A673 (cell line): ENCODE measurements around the gene HLA-DQA1. TPM values are rescaled to one million over a fixed set of nuclear protein-coding genes. Genes with fewer than 3 reads are reported as not detected.

Experiments used
- BruUV-seq: library from RNA; stranded (reverse); fragments of 400-500 nt; replicated peaks from 2 replicates; lab custom pipeline; 2021; lab: Mats Ljungman, UMichigan
- CTCF ChIA-PET: fragments of 300-600 bp; sonication (Branson Sonifier 250); formaldehyde crosslinking; loops from one replicate; lab custom pipeline; 2022; ENCODE audit warnings: antibody characterized with exemption; lab: Charles Lee
- POLR2A ChIA-PET: fragments of 300-600 bp; sonication (Branson Sonifier 250); formaldehyde crosslinking; loops from one replicate; lab custom pipeline; 2022; ENCODE audit warnings: antibody characterized with exemption; ENCODE audit not compliant: low non-redundant PET; lab: Charles Lee
- DNase-seq: peaks from one replicate; pipeline ENCODE4 v3.0.0-alpha.2; 2015; ENCODE audit warnings: low spot score
- H3K27ac ChIP-seq: fragments of 200-600 bp; sonication (generic); 2 replicates; pipeline ENCODE4 v1.5.1; 2016; ENCODE audit warnings: mixed run types, low read depth, mild to moderate bottlenecking, mixed read lengths, antibody characterized with exemption, low read length; ENCODE audit not compliant: poor library complexity, severe bottlenecking
- H3K27me3 ChIP-seq: fragments of 200-600 bp; sonication (generic); replicated peaks from 2 replicates; pipeline ENCODE4 v1.6.1; 2017; ENCODE audit warnings: mixed run types, low read depth, mild to moderate bottlenecking, mixed read lengths, antibody characterized with exemption, low read length; ENCODE audit not compliant: insufficient read depth, poor library complexity
- H3K36me3 ChIP-seq: fragments of 200-600 bp; sonication (generic); 2 replicates; pipeline ENCODE4 v1.6.1; 2016; ENCODE audit warnings: mixed run types, mild to moderate bottlenecking, mixed read lengths, antibody characterized with exemption, low read length; ENCODE audit not compliant: insufficient read depth, poor library complexity, severe bottlenecking
- H3K4me1 ChIP-seq: fragments of 200-600 bp; sonication (generic); 2 replicates; pipeline ENCODE4 v1.6.1; 2017; ENCODE audit warnings: mixed run types, mild to moderate bottlenecking, mixed read lengths, antibody characterized with exemption, low read length; ENCODE audit not compliant: insufficient read depth, poor library complexity, severe bottlenecking
- H3K4me3 ChIP-seq: fragments of 200-600 bp; sonication (generic); 2 replicates; pipeline ENCODE4 v1.5.1; 2016; ENCODE audit warnings: low read depth, mixed run types, mild to moderate bottlenecking, mixed read lengths, low read length; ENCODE audit not compliant: poor library complexity, severe bottlenecking
- H3K9me3 ChIP-seq: fragments of 200-600 bp; sonication (generic); 2 replicates; pipeline ENCODE4 v1.6.1; 2016; ENCODE audit warnings: mixed run types, low read depth, mild to moderate bottlenecking, mixed read lengths, antibody characterized with exemption, low read length; ENCODE audit not compliant: poor library complexity, severe bottlenecking
- EZH2 ChIP-seq: fragments of 200-600 bp; sonication (generic); IDR thresholded peaks from 2 replicates; pipeline ENCODE4 v1.6.1; 2017; ENCODE audit warnings: borderline replicate concordance, low read depth, mild to moderate bottlenecking, mixed read lengths, antibody characterized with exemption, low read length; ENCODE audit not compliant: poor library complexity, severe bottlenecking
- intact Hi-C: fragments of 100-400 bp; cut with micrococcal nuclease; formaldehyde crosslinking; loops from one replicate; pipeline ENCODE4 v1.10.0; 2022; ENCODE audit not compliant: unreplicated experiment
- total RNA-seq: library from RNA; stranded (reverse); gene quantifications from 2 replicates; pipeline ENCODE4 v1.2.3, GENCODE V29; 2021
- TF ChIP-seq, protein P1 (sequence below): fragments of 300-800, 200-600 bp; sonication (generic); conservative IDR thresholded peaks from 2 replicates; pipeline ENCODE4 v1.5.1; 2017; ENCODE audit warnings: low read depth, mild to moderate bottlenecking, antibody characterized with exemption, low read length, moderate library complexity, mixed read lengths

The HLA-DQA1 gene
- total RNA-seq, 1 experiment from 2014 or later: not detected

DNA sequence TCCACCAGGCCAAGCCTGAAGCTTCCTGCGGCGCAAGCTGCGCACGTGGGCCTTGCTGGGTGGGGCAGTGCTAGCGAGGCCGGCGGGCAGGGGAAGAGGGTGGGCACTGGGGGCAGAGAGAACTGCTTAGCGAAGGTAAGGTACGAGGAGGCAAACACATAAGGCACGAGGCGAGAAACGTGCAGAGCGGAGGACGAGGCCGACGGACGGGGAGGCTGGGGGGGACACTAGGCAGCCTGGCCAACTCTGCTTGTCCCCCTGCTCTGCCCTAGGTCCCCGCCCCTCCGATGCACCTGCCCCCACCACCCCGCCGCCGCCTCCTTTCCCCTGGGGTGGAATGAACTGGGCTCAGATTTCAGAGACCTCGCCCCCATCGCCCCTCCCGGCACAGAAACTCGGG lies 27.1 kb downstream of the HLA-DQA1 start:
- H3K4me1 ChIP-seq: no peaks in the 10 kb centered on the region
- peaks cover 47% of the 10 kb centered on the region for H3K27me3 ChIP-seq
- H3K27ac ChIP-seq: no peak overlapping the region
- intact Hi-C loops: loop anchor here (5.0 kb wide), 1 partner anchor 98 kb away; the partner anchor contains the start of gene HLA-DQB2
- DNase-seq: no peak
- TF ChIP-seq EZH2: no peak
- TF ChIP-seq, protein P1, sequence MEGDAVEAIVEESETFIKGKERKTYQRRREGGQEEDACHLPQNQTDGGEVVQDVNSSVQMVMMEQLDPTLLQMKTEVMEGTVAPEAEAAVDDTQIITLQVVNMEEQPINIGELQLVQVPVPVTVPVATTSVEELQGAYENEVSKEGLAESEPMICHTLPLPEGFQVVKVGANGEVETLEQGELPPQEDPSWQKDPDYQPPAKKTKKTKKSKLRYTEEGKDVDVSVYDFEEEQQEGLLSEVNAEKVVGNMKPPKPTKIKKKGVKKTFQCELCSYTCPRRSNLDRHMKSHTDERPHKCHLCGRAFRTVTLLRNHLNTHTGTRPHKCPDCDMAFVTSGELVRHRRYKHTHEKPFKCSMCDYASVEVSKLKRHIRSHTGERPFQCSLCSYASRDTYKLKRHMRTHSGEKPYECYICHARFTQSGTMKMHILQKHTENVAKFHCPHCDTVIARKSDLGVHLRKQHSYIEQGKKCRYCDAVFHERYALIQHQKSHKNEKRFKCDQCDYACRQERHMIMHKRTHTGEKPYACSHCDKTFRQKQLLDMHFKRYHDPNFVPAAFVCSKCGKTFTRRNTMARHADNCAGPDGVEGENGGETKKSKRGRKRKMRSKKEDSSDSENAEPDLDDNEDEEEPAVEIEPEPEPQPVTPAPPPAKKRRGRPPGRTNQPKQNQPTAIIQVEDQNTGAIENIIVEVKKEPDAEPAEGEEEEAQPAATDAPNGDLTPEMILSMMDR: no peak
- no peak overlapping the region for H3K4me3 ChIP-seq
- POLR2A ChIA-PET: no interaction called here
- no peaks in the 10 kb centered on the region for H3K9me3 ChIP-seq
- no TSS peak for BruUV-seq
- CTCF ChIA-PET: interaction anchor here (0.7 kb wide), 1 partner anchor 97 kb away, joined by 4 read pairs; no protein-coding TSS in a partner anchor
- H3K36me3 ChIP-seq: no peaks in the 10 kb centered on the region

DNA sequence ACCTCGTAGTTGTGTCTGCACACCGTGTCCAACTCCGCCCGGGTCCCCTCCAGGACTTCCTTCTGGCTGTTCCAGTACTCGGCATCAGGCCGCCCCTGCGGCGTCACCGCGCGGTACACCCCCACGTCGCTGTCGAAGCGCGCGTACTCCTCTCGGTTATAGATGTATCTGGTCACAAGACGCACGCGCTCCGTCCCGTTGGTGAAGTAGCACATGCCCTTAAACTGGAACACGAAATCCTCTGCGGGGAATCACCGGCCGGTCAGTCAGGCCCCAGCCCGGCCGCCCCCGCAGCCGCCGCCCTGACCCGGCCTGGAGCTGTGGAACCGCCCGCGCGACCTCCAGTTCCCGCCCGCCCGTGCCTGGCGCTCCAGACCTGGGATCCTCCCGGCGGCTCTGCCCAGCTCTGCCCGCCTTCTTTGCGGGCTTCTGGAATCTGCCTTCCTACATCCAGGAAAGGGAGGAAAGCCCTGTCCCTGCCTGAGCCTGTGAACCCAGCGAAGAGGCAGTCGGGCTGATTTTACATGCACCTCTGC lies 27.7 kb downstream of the HLA-DQA1 start:
- intact Hi-C loops: loop anchor here (5.0 kb wide), 1 partner anchor 97 kb away; the partner anchor contains the start of gene HLA-DQB2
- H3K4me3 ChIP-seq: no peak overlapping the region
- H3K9me3 ChIP-seq: no peaks in the 10 kb centered on the region
- TF ChIP-seq, protein P1: no peak
- peak; percentile 30 for TF ChIP-seq EZH2
- ChIA-PET CTCF (interaction anchor here (0.7 kb wide), 1 partner anchor 97 kb away, joined by 4 read pairs; no protein-coding TSS in a partner anchor), POLR2A (no interaction called here)
- H3K27me3 ChIP-seq: peaks cover 47% of the 10 kb centered on the region
- H3K4me1 ChIP-seq: no peaks in the 10 kb centered on the region
- peak; percentile 26 for DNase-seq
- H3K36me3 ChIP-seq: no peaks in the 10 kb centered on the region
- H3K27ac ChIP-seq: no peak overlapping the region
- no TSS peak for BruUV-seq

DNA sequence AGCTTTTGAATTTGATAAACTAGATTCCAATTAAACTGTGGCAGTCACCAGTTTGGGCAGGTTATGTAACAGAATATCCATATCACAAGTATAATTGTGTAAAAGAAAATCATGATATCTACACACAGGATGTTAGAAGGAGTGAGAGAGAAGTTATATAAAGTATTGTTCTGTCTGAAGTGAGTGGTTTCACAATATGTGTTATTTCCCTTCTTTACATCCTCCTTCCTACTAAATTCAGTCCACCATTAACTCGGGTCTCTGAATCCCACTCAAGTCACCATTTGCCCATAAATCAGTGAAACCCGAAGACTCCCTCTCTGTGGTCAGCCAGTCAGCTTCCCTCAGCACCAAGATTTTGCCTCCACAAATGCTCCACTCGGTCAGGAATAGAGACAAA lies 28.5 kb downstream of the HLA-DQA1 start:
- DNase-seq: no peak
- POLR2A ChIA-PET: no interaction called here
- intact Hi-C loops: no loop called here

More for the DNA sequence above, 28.5 kb downstream of the HLA-DQA1 start:
- BruUV-seq: no TSS peak
- Histone ChIP-seq H3K27me3 (peaks cover 50% of the 10 kb centered on the region), H3K36me3 (no peaks in the 10 kb centered on the region), H3K9me3 (no peaks in the 10 kb centered on the region), H3K27ac (no peak overlapping the region), H3K4me1 (no peaks in the 10 kb centered on the region), H3K4me3 (no peak overlapping the region)
- TF ChIP-seq EZH2: no peak
- TF ChIP-seq, protein P1: no peak
- CTCF ChIA-PET: no interaction called here
